Activated CD4-positive, alpha-beta T cell treated with anti-CD3 and anti-CD28 coated beads, Interleukin-2, amount 50 U/mL, for 48 hours (primary cell): Measurements from ENCODE around the gene KIF19.
A peak's percentile ranks its signal among the peaks of the same experiment; 100 is the strongest.
"Not testable (repeated sequence)": the region's sequence is repeated elsewhere in the genome, so short reads cannot be mapped to it uniquely, and the experiment has no call there.

Experiments
- DNase-seq, 2 experiments: peaks; one replicate each; pipeline ENCODE4 v3.0.0-alpha.2; 2020

Gene KIF19

GRCh38 chr17:74325743-74326379 lies at the start of gene KIF19:
Gene KIF19 (plus strand): TSS chr17:74326226. CDS start chr17:74326350, 124 bp downstream.
- peak; percentile 60 to 64 for DNase-seq

- no peak for DNase-seq
These were observed 49.5 kb upstream of the KIF19 start for GRCh38 chr17:74276541-74277009.

DNA sequence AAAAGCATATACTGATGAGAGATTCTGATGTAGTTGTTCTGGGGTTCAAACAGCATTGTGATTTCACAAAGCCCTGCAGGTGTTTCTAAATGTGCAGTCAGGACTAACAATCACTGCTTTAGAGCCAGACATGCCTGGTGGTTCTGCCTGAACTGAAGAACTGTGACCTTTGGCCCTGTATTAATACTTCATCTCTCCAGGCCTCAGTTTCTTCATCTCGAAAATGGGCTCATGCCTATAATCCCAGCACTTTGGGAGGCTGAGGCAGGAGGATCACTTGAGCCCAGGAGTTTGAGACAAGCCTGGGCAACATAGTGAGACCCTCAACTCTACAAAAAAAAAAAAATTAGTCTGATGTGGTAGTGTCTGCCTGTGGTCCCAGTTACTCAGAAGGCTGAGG lies 48.1 kb upstream of the KIF19 start:
- no peak for DNase-seq

GRCh38 chr17:74279617-74280016 lies 46.4 kb upstream of the KIF19 start:
- not testable (repeated sequence) for DNase-seq

- DNase-seq, result peak; percentile 62 to 74
These were observed 45.9 kb upstream of the KIF19 start for GRCh38 chr17:74280093-74280513.

DNA sequence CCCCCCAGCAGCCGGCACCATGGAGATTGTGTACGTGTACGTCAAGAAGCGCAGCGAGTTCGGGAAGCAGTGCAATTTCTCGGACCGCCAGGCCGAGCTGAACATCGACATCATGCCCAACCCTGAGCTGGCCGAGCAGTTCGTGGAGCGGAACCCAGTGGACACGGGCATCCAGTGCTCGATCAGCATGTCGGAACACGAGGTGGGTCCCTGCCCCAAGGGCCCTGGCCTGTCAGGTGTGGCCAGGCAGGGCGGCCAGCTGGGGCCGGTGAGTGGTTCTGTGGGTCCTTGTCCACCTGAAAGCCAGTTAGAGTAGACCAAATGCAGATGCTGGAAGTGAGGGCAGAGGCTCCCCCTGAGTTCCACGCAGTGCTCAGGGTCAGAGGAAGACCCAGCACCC lies 44.2 kb upstream of the KIF19 start:
- DNase-seq, result no peak

- peak in 1 of 2 experiments; percentile 37 for DNase-seq
These were observed 43.8 kb upstream of the KIF19 start for GRCh38 chr17:74282274-74282586.

DNA sequence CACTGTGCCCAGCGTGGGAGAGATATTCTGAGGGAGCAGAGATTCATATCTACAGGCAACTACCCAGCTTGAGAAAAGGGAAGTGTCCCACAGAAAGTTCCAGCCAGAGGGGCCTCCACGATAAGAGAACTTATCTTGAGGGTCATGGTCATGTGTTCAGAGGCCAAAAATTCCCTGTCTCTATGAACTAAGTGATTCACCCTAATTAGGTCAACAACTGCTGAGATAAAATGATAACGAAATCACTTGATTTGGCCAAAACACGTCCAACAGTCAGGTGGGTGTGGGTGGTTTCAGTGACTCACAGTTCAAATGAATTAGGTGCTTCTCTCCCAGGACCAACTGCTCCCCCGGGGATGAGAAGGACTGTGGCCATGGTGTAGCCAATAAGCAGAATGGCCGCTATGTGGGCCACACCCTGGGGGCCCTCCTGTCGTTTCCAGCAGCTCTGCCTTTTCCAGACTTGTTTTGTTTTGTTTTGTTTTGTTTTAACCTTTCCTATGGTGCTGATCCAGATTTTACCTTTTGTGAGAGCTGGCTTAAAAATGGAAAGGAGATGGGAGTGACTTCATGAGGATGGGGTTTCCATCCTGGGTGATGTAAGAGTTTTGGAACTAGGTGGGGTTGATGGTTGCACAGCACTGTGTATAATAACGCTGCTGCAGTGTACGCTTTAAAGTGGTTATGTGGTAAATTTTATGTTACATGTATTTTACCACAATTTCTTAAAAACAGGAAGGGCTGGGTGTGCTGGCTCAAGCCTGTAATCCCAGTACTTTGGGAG lies 43.2 kb upstream of the KIF19 start:
- peak; percentile 72 to 81 for DNase-seq

GRCh38 chr17:74283371-74283673 lies 42.7 kb upstream of the KIF19 start:
- peak; percentile 61 to 69 for DNase-seq

DNA sequence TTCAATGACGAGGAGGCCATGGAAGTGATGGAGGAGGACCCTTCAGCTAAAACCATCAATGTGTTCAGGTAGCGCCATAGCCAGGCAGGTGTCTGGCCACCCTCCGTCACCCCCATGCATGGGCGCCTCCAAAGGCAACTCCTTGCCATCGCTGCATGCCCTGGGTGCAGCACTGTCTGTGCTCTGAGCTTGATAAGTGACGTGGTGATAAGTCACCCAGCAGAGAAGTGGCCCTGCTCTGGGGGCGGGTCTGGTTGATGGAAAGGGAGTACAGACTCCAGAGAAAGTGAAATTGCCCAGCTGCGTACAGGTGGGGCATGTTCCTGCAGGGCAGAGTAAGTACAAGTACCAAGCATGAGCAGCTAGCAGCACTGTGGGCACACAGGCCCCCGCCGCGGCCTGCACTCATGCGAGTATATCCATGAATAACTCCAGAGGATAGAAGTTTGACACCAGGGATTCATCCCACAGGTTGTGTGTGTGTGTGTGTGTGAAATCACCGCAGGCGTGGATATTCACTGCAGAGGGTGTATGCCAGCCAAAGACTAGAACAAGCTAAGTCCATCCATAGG lies 38.9 kb upstream of the KIF19 start:
- DNase-seq, result no peak

DNA sequence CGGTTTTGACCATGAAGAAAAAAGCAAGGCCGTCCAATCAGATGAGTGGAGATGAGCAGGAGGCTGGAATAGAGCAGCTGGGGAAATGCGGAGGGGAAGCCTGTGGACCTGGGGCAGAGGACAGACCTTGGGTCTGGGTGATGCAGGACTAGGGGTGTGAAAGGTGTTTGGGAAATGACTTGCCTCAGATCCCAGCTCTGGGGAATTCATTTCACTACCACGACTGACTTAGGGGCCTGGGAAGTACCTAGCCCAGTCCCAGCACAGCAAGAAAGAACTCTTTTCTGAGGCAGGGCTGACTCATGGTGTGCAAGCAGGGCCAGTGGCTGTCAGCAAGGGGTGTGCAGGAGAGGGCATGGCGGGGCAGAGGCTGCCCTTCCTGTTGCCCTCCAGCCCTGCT lies 37.2 kb upstream of the KIF19 start:
- DNase-seq, result peak; percentile 43 to 68

- DNase-seq, result no peak
These were observed 36.3 kb upstream of the KIF19 start for GRCh38 chr17:74289688-74290087.

- no peak for DNase-seq
These were observed 35.7 kb upstream of the KIF19 start for GRCh38 chr17:74290340-74290739.

GRCh38 chr17:74292495-74292894 lies 33.5 kb upstream of the KIF19 start:
- DNase-seq, result no peak

- DNase-seq, result no peak
These were observed 30.1 kb upstream of the KIF19 start for GRCh38 chr17:74295625-74296547.

- DNase-seq, result peak; percentile 50 to 64
These were observed 29.5 kb upstream of the KIF19 start for GRCh38 chr17:74296548-74296936.

DNA sequence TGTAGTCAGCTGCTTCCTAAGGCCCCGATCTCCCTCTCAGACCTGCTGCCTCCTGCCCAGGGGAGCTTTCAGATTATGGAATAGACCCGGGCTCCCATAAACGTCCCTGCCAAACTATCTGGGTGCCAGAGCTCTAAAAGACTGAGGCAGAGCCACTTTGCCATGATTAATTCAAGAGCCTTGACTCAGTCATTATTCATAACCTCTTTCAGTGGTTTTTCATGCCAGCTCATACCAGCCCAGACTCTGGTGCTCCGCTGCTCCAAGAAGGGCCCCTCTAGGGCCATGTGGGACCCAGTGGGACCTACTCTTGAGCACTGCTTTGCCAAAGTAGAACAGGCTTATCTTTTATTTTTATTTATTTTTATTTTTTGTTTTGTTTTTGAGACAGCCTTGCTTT lies 28.1 kb upstream of the KIF19 start:
- peak; percentile 60 to 69 for DNase-seq

DNA sequence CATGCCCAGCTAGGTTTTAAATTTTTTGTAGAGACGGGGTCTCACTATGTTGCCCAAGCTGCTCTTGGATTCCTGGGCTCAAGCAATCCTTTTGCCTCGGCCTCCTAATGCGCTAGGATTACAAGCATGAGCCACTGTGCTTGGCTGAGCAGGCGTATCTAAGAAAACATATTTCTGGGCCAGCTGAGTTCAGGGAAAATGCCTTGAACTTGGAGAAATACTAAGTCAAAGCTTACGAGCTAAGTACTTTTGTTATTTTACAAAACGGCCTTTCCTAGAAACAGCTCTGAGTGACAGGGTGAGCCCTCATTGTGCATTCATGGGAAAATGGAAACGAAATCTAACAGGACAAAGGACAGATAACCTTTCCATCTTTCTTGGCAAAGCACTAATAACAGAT lies 27.2 kb upstream of the KIF19 start:
- no peak for DNase-seq

GRCh38 chr17:74299226-74300009 lies 26.6 kb upstream of the KIF19 start:
- DNase-seq, result no peak

DNA sequence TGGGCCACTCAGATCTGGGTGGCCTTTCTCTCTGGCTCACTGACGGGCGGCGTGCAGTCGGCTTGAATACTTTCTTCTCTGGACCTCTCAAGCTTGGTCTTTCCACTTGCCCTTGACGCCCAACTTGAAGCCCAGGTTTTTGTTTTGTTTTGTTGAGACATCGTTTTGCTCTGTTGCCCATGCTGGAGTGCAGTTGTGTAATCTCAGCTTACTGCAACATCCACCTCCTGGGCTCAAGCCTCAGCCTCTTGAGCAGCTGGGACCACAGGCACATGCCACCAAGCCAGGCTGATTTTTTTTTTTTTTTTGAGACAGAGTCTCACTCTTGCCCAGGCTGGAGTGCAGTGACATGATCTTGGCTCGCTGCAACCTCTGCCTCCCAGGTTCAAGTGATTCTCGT lies 22.7 kb upstream of the KIF19 start:
- no peak for DNase-seq

- DNase-seq, result no peak
These were observed 21.8 kb upstream of the KIF19 start for GRCh38 chr17:74304184-74304583.

- no peak for DNase-seq
These were observed 20.0 kb upstream of the KIF19 start for GRCh38 chr17:74305865-74306654.
